ENCODE measurements around the gene DLG2.

Gene DLG2

GRCh38 chr11:83472806-83473205 lies 2154.3 kb downstream of the DLG2 start:
- Mint-ChIP-seq H3K9me3 (no peaks in the 10 kb centered on the region), H3K27ac (peak overlapping the region in 2 of 3 experiments; percentile 25 to 75), H3K27me3 (ENCODE audit: low read depth) (no peaks in the 10 kb centered on the region), H3K4me3 (no peak overlapping the region), H3K36me3 (ENCODE audit: low read depth) (no peaks in the 10 kb centered on the region), H3K4me1 (peaks cover 15% of the 10 kb centered on the region)
- no peak for TF ChIP-seq CTCF (IDR thresholded peaks at IDR 0.05; ENCODE audit: unreplicated experiment in 3 of 3)

GRCh38 chr11:83471831-83472727 lies 2155.1 kb downstream of the DLG2 start:
- Mint-ChIP-seq H3K27me3 (ENCODE audit: low read depth) (no peaks in the 10 kb centered on the region), H3K9me3 (no peaks in the 10 kb centered on the region), H3K27ac (peak overlapping the region in 2 of 3 experiments; percentile 25 to 75), H3K4me1 (peaks cover 14% of the 10 kb centered on the region), H3K4me3 (no peak overlapping the region), H3K36me3 (ENCODE audit: low read depth) (no peaks in the 10 kb centered on the region)
- TF ChIP-seq CTCF (IDR thresholded peaks at IDR 0.05; ENCODE audit: unreplicated experiment in 3 of 3): no peak

- H3K36me3 Mint-ChIP-seq (ENCODE audit: low read depth): no peaks in the 10 kb centered on the region
- H3K4me1 Mint-ChIP-seq: peaks cover 14% of the 10 kb centered on the region
- H3K27me3 Mint-ChIP-seq (ENCODE audit: low read depth): no peaks in the 10 kb centered on the region
- peak overlapping the region in 1 of 3 experiments; percentile 39 for H3K27ac Mint-ChIP-seq
- no peak for TF ChIP-seq CTCF (IDR thresholded peaks at IDR 0.05; ENCODE audit: unreplicated experiment in 3 of 3)
- no peaks in the 10 kb centered on the region for H3K9me3 Mint-ChIP-seq
- H3K4me3 Mint-ChIP-seq: no peak overlapping the region
These were observed 2159.3 kb downstream of the DLG2 start for GRCh38 chr11:83467837-83468236.

GRCh38 chr11:83464160-83464944 lies 2162.8 kb downstream of the DLG2 start:
- H3K36me3 Mint-ChIP-seq (ENCODE audit: low read depth): no peaks in the 10 kb centered on the region
- no peaks in the 10 kb centered on the region for H3K9me3 Mint-ChIP-seq
- H3K27ac Mint-ChIP-seq: no peak overlapping the region
- peaks cover 7% of the 10 kb centered on the region for H3K4me1 Mint-ChIP-seq
- no peak for TF ChIP-seq CTCF (IDR thresholded peaks at IDR 0.05; ENCODE audit: unreplicated experiment in 3 of 3)
- H3K27me3 Mint-ChIP-seq (ENCODE audit: low read depth): no peaks in the 10 kb centered on the region
- no peak overlapping the region for H3K4me3 Mint-ChIP-seq

GRCh38 chr11:83459798-83460197 lies 2167.3 kb downstream of the DLG2 start:
- no peaks in the 10 kb centered on the region for H3K9me3 Mint-ChIP-seq
- H3K4me1 Mint-ChIP-seq: peaks cover 20% of the 10 kb centered on the region
- no peak overlapping the region for H3K27ac Mint-ChIP-seq
- H3K27me3 Mint-ChIP-seq (ENCODE audit: low read depth): no peaks in the 10 kb centered on the region
- no peak overlapping the region for H3K4me3 Mint-ChIP-seq
- H3K36me3 Mint-ChIP-seq (ENCODE audit: low read depth): peaks cover 3% of the 10 kb centered on the region
- TF ChIP-seq CTCF (IDR thresholded peaks at IDR 0.05; ENCODE audit: unreplicated experiment in 3 of 3): no peak

All from nephron (organoid).